KMS-11 (cell line): ENCODE data around the gene RAB43.
"Not testable (repeated sequence)": the region's sequence is repeated elsewhere in the genome, so short reads cannot be mapped to it uniquely, and the experiment has no call there.

ENCODE experiments used
- H2AFZ ChIP-seq: fragments of 200-600 bp; sonication (generic); 2 replicates; pipeline ENCODE4 v1.6.1; 2016; ENCODE audit warnings: antibody characterized with exemption, mixed run types, low read depth
- H3K27ac ChIP-seq: fragments of 200-600 bp; sonication (generic); 2 replicates; pipeline ENCODE4 v1.6.1; 2016; ENCODE audit warnings: mild to moderate bottlenecking, mixed run types
- H3K27me3 ChIP-seq: fragments of 200-600 bp; sonication (generic); 2 replicates; pipeline ENCODE4 v1.6.1; 2017; ENCODE audit warnings: mild to moderate bottlenecking, low read depth, mixed run types, moderate library complexity; ENCODE audit not compliant: insufficient read depth
- H3K36me3 ChIP-seq: fragments of 200-600 bp; sonication (generic); 2 replicates; pipeline ENCODE4 v1.6.1; 2017; ENCODE audit warnings: mild to moderate bottlenecking, mixed run types; ENCODE audit not compliant: insufficient read depth
- H3K4me1 ChIP-seq: fragments of 200-600 bp; sonication (generic); 2 replicates; pipeline ENCODE4 v1.6.1; 2016; ENCODE audit warnings: mild to moderate bottlenecking, low read depth, mixed run types; ENCODE audit not compliant: poor library complexity, severe bottlenecking
- H3K4me2 ChIP-seq: fragments of 200-600 bp; sonication (generic); 2 replicates; pipeline ENCODE4 v1.7.0; 2016; ENCODE audit warnings: mild to moderate bottlenecking, mixed run types
- H3K4me3 ChIP-seq: fragments of 200-600 bp; sonication (generic); IDR thresholded peaks from 2 replicates; pipeline ENCODE4 v1.6.1; 2017; ENCODE audit warnings: low read depth, low read length, mixed read lengths; ENCODE audit not compliant: insufficient read depth
- H3K79me2 ChIP-seq: fragments of 200-600 bp; sonication (generic); 2 replicates; pipeline ENCODE4 v1.6.1; 2016; ENCODE audit warnings: low read depth, mixed run types; ENCODE audit not compliant: insufficient read depth
- H3K9ac ChIP-seq: fragments of 200-600 bp; sonication (generic); 2 replicates; pipeline ENCODE4 v1.6.1; 2016; ENCODE audit warnings: mild to moderate bottlenecking, mixed run types
- H4K20me1 ChIP-seq: fragments of 200-600 bp; sonication (generic); 2 replicates; pipeline ENCODE4 v1.6.1; 2016; ENCODE audit warnings: mild to moderate bottlenecking, mixed run types; ENCODE audit not compliant: insufficient read depth
- CTCF ChIP-seq: fragments of 200-600 bp; sonication (generic); conservative IDR thresholded peaks from 2 replicates; pipeline ENCODE4 v1.6.1; 2017; ENCODE audit warnings: low read depth, mild to moderate bottlenecking, antibody characterized with exemption, low read length, moderate library complexity, mixed read lengths

RAB43 gene

DNA sequence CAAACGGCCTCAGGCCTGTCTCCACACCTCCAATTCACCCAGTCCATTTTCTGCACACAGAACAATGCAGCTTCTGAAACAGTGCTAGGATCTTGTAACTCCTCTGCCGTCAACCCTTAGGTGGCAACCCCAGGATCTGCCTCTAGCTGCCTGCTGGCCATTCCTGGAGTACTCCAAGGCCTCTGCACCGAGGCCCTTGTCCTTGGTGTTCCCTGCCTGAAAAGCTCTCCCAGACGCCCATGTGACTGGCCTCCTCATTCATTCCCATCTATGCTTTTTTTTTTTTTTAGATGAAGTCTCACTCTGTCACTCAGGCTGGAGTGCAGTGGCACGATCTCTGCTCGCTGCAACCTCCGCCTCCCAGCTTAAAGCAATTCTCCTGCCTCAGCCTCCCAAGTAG, 18.3 kb downstream of the RAB43 start:
- peaks cover 28% of the 10 kb centered on the region for H3K4me1 ChIP-seq
- no peaks in the 10 kb centered on the region for H3K27me3 ChIP-seq
- H3K27ac ChIP-seq: no peak overlapping the region
- no peak overlapping the region for H3K4me2 ChIP-seq
- H4K20me1 ChIP-seq: no peaks in the 10 kb centered on the region
- H3K79me2 ChIP-seq: no peaks in the 10 kb centered on the region; the same call in 1 of the 2 replicates
- H3K9ac ChIP-seq: no peak overlapping the region
- H3K36me3 ChIP-seq: no peaks in the 10 kb centered on the region
- no peak overlapping the region for H3K4me3 ChIP-seq
- no peak overlapping the region for H2AFZ ChIP-seq
- no peak for TF ChIP-seq CTCF

DNA sequence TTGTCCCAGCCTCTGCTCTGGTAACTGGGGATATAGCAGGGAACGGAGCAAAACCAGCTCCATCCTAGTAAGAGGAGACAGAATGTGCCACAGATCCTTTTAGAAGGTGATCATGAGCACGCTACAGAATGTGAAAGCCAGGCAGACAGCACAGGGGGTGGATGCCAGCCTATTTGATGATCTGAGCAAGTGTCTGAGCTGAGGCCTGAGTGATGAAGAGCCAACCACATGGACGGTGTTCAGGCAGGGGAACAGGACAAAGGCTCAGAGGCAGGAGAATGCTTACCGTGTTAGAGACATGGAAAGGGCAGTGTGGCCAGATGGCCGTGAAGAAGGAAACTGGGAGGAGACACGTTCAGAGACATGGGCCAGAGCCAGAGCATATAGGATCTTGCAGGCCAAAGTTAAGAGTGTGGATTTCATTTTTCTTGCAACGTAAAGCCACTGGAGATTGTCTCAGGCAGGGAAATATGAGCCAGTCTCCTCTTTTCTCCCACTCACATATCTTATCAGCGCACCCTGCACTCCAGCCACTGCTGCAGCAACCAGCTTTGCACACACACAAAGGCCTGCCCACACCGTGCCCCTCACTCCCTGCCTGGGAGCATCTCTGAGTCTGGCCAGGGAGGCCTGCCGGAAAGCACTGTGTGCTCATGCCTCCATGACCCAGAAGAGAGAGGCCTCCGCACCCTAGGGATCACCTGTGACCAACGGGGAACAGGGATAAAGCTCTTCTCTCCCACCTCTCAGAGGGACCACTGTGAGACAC, 20.1 kb downstream of the RAB43 start:
- Histone ChIP-seq H4K20me1 (no peaks in the 10 kb centered on the region), H3K36me3 (no peaks in the 10 kb centered on the region), H3K79me2 (no peaks in the 10 kb centered on the region; the same call in 1 of the 2 replicates), H3K27me3 (no peaks in the 10 kb centered on the region), H3K9ac (no peak overlapping the region), H2AFZ (no peak overlapping the region), H3K4me1 (peaks cover 28% of the 10 kb centered on the region), H3K4me2 (no peak overlapping the region), H3K4me3 (no peak overlapping the region), H3K27ac (no peak overlapping the region)
- TF ChIP-seq CTCF: no peak

DNA sequence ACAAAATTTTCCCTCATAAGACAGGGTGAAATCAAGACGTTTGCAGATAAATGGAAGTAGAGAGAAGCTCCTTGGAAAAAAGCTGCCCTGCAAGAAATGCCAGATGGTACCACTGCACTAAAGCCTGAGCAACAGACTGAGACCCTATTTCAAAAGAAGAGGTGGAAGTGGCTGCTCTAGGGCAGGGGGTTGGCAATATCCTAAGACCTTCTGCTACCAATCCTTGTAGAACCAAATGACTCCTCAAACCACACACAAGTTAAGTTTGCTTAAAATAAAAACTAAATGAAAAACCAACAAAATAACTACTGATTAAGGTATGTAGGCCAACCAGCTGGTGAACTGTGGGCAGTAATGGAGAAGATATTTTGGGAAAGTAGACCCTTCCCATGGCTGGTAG, 21.3 kb downstream of the RAB43 start:
- no peak overlapping the region for H3K27ac ChIP-seq
- TF ChIP-seq CTCF: no peak
- no peak overlapping the region for H3K9ac ChIP-seq
- H4K20me1 ChIP-seq: no peaks in the 10 kb centered on the region
- no peak overlapping the region for H2AFZ ChIP-seq
- H3K4me3 ChIP-seq: no peak overlapping the region
- H3K4me2 ChIP-seq: no peak overlapping the region
- H3K4me1 ChIP-seq: peaks cover 23% of the 10 kb centered on the region
- no peaks in the 10 kb centered on the region for H3K36me3 ChIP-seq
- no peaks in the 10 kb centered on the region for H3K27me3 ChIP-seq
- no peaks in the 10 kb centered on the region; the same call in 1 of the 2 replicates for H3K79me2 ChIP-seq

GRCh38 chr3:129095285-129095684, 26.3 kb downstream of the RAB43 start:
- Histone ChIP-seq H3K27ac (no peak overlapping the region), H3K79me2 (no peaks in the 10 kb centered on the region; the same call in 1 of the 2 replicates), H3K4me1 (no peaks in the 10 kb centered on the region), H3K9ac (no peak overlapping the region), H3K36me3 (peaks cover 2% of the 10 kb centered on the region; the same call in 1 of the 2 replicates), H3K4me3 (no peak overlapping the region), H2AFZ (no peak overlapping the region), H4K20me1 (no peaks in the 10 kb centered on the region), H3K4me2 (no peak overlapping the region), H3K27me3 (no peaks in the 10 kb centered on the region)
- no peak for TF ChIP-seq CTCF

DNA sequence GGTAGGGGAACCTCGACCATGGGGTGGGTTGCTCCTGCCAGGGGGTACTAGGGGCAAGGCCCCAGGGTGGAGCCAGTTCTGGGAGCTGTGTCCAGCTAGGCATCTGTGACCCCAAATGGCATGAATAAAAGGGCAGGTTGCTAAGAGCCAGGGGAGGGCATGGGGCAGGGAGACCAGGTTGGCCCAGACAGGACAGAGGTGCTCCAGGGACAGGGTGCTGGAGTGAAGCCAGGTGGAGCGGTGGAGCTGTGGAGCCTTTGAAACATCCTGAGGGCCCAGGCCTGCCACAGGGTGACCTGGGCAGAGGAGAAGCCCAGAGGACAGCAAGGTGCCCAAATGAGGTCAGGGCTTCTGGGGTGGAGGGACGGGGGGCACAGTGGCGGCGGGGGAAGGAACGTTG, 33.3 kb downstream of the RAB43 start:
- not testable (repeated sequence) for H3K9ac ChIP-seq, H3K79me2 ChIP-seq, H3K36me3 ChIP-seq, H3K4me2 ChIP-seq, H3K4me3 ChIP-seq, H3K27me3 ChIP-seq, H4K20me1 ChIP-seq, H2AFZ ChIP-seq, H3K4me1 ChIP-seq, H3K27ac ChIP-seq

- not testable (repeated sequence) for H3K27ac ChIP-seq
Measured at GRCh38 chr3:129087904-129088303, 33.7 kb downstream of the RAB43 start.

More at GRCh38 chr3:129087904-129088303, 33.7 kb downstream of the RAB43 start:
- not testable (repeated sequence) for H3K79me2 ChIP-seq, H3K27me3 ChIP-seq, H3K9ac ChIP-seq, H3K4me1 ChIP-seq, H3K4me3 ChIP-seq, H2AFZ ChIP-seq, H3K36me3 ChIP-seq, H4K20me1 ChIP-seq, H3K4me2 ChIP-seq
